Stomach smooth muscle (tissue), 2 donors: ENCODE data around the gene PDE3B.
"Not testable (repeated sequence)": the region's sequence is repeated elsewhere in the genome, so short reads cannot be mapped to it uniquely, and the experiment has no call there.

Experiments used
- H3K27ac ChIP-seq: one replicate; pipeline ENCODE4 v1.7.0; 2013; ENCODE audit warnings: mild to moderate bottlenecking, low read length, inconsistent platforms
- H3K27me3 ChIP-seq, 2 donors: one replicate each; pipeline ENCODE4 v1.7.0; 2013; ENCODE audit warnings: low read length in 2 of 2; ENCODE audit not compliant: insufficient read depth in 2 of 2, control insufficient read depth in 1 of 2
- H3K36me3 ChIP-seq, 2 donors: one replicate each; pipeline ENCODE4 v1.7.0; 2013; ENCODE audit warnings: low read length in 2 of 2; ENCODE audit not compliant: control insufficient read depth in 2 of 2, insufficient read depth in 2 of 2
- H3K4me1 ChIP-seq: one replicate; pipeline ENCODE4 v1.7.0; 2013; ENCODE audit warnings: low read length; ENCODE audit not compliant: control insufficient read depth, insufficient read depth
- H3K4me3 ChIP-seq, 2 donors: one replicate each; pipeline ENCODE4 v1.7.0; 2013; ENCODE audit warnings: low read length in 2 of 2
- H3K9ac ChIP-seq, 2 donors: one replicate each; pipeline ENCODE4 v1.7.0; 2013; ENCODE audit warnings: low read length in 2 of 2, mild to moderate bottlenecking in 1 of 2
- H3K9me3 ChIP-seq, 2 donors: one replicate each; pipeline ENCODE4 v1.7.0; 2013; ENCODE audit warnings: low read length in 2 of 2; ENCODE audit not compliant: control insufficient read depth in 2 of 2
- donor health status: healthy.
- donor health status: Pancreatic carcinoma.

PDE3B gene

DNA sequence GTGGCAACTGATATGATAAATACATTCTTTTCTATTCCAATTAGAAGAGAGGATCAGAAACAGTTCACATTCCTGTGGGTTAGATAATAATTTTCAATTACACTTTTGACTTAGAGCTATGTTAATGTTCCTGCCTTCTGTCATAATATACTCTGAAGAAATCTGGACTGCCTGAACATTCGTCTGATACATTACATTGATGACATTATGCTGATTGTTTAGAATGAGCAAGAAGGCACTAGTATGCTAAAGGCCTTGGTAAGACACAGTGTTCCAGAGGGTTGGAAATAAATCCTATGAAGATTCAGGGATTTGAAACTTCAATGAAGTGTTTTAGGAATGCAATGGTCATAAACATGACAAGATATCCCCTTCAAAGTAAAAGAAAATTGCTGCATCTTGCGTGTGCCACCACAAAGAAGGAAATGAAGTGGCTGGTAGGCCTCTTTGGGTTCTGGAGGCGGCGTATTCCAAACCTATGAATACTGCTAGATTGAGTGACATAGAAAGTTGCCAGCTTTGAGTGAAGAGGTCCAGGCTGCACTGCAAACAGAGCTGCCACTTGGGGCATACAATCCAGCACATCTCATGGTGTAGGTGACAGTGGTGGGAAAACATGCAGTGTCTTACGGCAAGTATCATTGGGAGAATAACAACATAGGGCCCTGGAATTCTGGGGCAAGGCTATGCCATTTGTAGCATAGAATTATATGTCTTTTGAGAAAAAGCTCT, 21.2 kb upstream of the PDE3B start:
- no peak overlapping the region for H3K4me3 ChIP-seq
- H3K27ac ChIP-seq = no peak overlapping the region
- H3K9ac ChIP-seq = no peak overlapping the region
- no peaks in the 10 kb centered on the region for H3K27me3 ChIP-seq
- no peaks in the 10 kb centered on the region for H3K9me3 ChIP-seq
- H3K4me1 ChIP-seq = no peaks in the 10 kb centered on the region
- no peaks in the 10 kb centered on the region for H3K36me3 ChIP-seq

- H3K36me3 ChIP-seq = no peaks in the 10 kb centered on the region
- no peaks in the 10 kb centered on the region for H3K27me3 ChIP-seq
- H3K9ac ChIP-seq = no peak overlapping the region
- H3K27ac ChIP-seq = no peak overlapping the region
- H3K4me3 ChIP-seq = no peak overlapping the region
- H3K4me1 ChIP-seq = no peaks in the 10 kb centered on the region
- no peaks in the 10 kb centered on the region for H3K9me3 ChIP-seq
Measured at GRCh38 chr11:14623036-14623435, 20.6 kb upstream of the PDE3B start.

DNA sequence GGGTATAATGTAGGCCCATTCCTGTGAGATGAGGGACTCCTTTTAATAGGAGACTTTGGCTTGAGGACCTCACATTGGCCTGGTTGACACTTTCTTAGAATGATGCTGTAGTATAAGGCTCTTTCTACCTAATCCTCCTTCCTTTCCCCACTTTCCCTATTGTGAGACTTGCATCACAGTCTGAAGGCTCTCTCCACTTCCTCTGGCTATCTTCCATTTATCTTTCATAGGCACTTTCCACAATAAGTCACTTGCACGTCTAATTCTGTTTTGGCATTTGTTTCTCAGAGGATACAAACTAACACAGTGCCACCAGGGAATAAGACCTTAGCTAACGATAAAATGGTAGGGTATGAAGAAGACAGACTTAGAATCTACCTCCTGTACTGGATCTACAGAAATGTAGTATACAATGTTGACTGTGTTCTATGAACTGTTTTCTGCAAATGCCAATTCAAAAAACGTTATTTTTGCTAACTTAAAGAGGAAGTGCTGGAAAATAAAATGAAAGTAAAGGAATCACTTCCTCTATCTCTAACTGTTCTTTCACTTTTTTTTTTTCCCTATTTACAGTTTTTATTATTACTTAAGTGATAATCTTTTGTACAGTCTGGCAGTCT, 17.9 kb upstream of the PDE3B start:
- H3K27ac ChIP-seq = no peak overlapping the region
- H3K36me3 ChIP-seq = no peaks in the 10 kb centered on the region
- no peak overlapping the region for H3K4me3 ChIP-seq
- no peaks in the 10 kb centered on the region for H3K27me3 ChIP-seq
- H3K4me1 ChIP-seq = no peaks in the 10 kb centered on the region
- no peaks in the 10 kb centered on the region for H3K9me3 ChIP-seq
- no peak overlapping the region for H3K9ac ChIP-seq

DNA sequence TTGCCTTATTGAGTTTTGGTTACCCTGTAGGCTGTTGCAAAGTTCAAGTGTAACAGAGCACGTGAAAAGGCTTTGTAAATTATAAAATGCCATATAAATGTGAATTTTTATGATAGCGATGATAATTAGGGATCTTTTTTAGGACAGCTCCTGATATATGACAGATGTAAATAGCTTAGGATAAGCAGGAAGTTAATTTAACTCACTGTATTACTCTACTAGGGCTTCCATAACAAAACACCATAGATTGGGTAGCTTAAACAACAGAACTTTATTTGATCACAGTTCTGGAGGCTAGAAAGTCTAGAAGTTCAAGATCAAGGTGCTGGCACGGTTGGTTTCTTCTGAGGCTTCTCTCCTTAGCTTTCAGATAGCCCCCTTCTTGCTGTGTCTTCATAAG, 17.0 kb upstream of the PDE3B start:
- Histone ChIP-seq H3K4me3 (no peak overlapping the region), H3K9me3 (no peaks in the 10 kb centered on the region), H3K9ac (no peak overlapping the region), H3K27ac (no peak overlapping the region), H3K4me1 (no peaks in the 10 kb centered on the region), H3K36me3 (no peaks in the 10 kb centered on the region), H3K27me3 (no peaks in the 10 kb centered on the region)

DNA sequence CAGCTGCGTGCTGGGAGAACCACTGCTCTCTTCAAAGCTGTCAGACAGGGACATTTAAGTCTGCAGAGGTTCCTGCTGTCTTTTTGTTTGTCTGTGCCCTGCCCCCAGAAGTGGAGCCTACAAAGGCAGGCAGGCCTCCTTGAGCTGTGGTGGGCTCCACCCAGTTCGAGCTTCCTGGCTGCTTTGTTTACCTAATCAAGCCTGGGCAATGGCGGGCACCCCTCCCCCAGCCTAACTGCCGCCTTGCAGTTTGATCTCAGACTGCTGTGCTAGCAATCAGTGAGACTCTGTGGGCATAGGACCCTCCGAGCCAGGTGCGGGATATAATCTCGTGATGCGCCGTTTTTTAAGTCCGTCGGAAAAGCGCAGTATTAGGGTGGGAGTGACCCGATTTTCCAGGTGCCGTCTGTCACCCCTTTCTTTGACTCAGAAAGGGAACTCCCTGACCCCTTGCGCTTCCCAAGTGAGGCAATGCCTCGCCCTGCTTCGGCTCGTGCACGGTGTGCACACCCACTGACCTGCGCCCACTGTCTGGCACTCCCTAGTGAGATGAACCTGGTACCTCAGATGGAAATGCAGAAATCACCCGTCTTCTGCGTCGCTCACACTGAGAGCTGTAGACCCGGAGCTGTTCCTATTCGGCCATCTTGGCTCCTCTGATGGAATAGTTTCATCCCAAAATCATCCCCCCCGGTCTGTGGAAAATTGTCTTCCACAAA, 9.9 kb upstream of the PDE3B start:
- not testable (repeated sequence) for H3K36me3 ChIP-seq, H3K9ac ChIP-seq

DNA sequence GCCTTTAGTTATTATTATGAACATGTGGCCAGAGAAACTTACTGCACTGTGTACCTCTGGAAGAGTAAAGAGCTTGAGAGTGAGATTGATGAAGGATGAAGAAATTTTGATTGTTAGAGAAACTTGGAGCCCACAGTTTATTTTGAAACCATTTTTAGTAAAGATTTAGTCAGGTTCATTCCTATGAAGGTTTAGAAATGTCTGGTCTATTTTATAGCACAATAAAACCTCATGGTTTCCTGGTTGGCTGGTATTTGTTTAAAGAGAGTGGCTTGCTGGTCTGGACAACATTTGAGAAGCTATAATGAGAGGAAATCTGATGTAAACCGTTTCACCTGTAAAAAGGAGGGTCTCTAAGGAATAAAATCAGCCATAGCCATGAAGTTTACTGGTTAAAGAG, 8.8 kb upstream of the PDE3B start:
- H3K4me1 ChIP-seq = no peaks in the 10 kb centered on the region
- no peaks in the 10 kb centered on the region for H3K9me3 ChIP-seq
- H3K27me3 ChIP-seq = no peaks in the 10 kb centered on the region
- H3K4me3 ChIP-seq = no peak overlapping the region
- H3K27ac ChIP-seq = no peak overlapping the region
- no peak overlapping the region for H3K9ac ChIP-seq
- no peaks in the 10 kb centered on the region for H3K36me3 ChIP-seq

More for the DNA sequence above, 9.9 kb upstream of the PDE3B start:
- not testable (repeated sequence) for H3K27ac ChIP-seq, H3K4me1 ChIP-seq, H3K4me3 ChIP-seq, H3K9me3 ChIP-seq, H3K27me3 ChIP-seq

DNA sequence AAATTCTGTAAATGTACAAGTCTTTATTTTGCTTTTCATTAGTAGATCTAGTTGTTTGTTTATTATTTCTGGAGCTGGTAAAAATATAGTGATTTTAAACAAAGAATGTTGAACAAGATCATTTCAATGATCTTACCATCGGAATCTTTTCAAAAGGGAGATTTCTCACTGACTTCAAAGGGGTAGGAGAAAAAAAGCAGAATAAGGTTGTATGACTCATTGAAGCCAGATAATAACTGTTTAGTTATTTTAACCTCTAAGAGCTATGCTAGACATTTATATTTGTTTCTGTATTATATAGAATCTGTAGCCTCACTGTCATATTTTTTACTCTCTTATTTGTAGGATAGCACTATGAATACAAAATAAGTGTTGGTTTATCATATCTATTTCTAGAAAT, 8.1 kb upstream of the PDE3B start:
- H3K4me1 ChIP-seq = no peaks in the 10 kb centered on the region
- no peaks in the 10 kb centered on the region for H3K27me3 ChIP-seq
- H3K27ac ChIP-seq = no peak overlapping the region
- H3K9me3 ChIP-seq = no peaks in the 10 kb centered on the region
- H3K9ac ChIP-seq = no peak overlapping the region
- no peaks in the 10 kb centered on the region for H3K36me3 ChIP-seq
- H3K4me3 ChIP-seq = no peak overlapping the region

DNA sequence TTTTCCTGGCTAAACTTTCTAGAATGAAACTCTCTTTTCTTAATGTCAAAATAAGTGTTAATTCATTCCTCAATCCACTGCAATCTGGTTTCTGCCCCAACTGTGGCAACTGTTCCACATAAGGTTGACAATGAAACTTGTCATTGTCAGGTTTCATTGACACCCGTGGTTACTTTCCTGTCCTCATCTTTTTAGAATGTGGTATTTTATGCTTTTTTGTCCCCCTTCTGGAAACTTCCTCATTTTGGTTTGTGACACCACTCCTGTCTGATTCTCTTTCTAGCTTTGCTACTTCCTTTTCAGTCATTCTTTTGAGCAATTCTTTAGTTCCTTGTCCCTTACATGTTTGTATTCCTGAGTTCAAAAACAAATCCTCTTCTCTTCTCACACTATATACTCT, 7.5 kb upstream of the PDE3B start:
- Histone ChIP-seq H3K27ac (no peak overlapping the region), H3K9ac (no peak overlapping the region), H3K36me3 (no peaks in the 10 kb centered on the region), H3K4me3 (no peak overlapping the region), H3K4me1 (no peaks in the 10 kb centered on the region), H3K9me3 (no peaks in the 10 kb centered on the region), H3K27me3 (no peaks in the 10 kb centered on the region)

DNA sequence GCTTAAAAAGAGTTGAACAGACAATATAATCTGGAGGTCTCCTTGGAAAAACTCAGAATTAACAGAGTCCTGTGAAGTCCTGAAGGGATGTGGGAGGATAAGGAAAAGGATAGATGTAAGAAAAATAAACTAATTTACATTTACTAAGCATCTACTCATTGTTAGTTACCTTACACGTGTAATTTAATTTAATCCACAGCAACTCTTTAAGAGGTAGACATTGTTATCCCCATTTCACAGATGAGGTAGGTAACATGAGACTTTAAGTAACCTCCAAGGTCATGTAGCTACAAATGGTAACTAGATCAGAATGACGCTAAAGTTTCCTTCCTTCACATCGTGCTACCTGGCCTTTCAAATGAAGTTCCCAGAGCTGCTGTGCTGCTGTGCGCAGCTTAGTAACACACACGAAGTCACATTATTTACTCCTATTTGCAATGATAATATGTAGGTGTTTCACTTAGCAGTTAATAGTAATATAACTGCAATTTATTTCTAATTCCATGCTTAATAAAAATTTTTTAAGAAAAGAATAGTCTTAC, 5.7 kb upstream of the PDE3B start:
- H3K4me1 ChIP-seq = no peaks in the 10 kb centered on the region

DNA sequence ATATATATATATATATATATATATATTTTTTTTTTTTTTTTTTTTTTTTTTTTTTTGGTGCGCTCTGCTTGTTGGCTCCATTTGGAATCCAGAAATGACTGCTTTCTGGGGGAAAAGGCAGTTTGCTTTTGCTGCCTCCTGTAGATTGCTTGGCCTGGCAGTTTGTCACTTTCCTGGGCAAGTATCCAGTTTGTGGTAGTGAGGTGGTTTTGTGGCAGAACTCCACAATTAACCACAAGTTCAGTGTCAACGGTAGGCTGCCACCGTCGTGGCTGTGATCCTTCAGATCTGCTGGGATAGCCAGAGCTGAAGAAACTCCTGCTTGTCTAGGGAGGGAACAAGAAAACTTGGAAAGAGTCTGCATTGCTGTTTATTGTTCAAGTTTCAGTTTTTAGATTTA, 5.0 kb upstream of the PDE3B start:
- H3K27ac ChIP-seq = no peak overlapping the region
- no peaks in the 10 kb centered on the region for H3K9me3 ChIP-seq
- no peaks in the 10 kb centered on the region for H3K4me1 ChIP-seq
- no peak overlapping the region for H3K4me3 ChIP-seq
- no peak overlapping the region for H3K9ac ChIP-seq
- no peaks in the 10 kb centered on the region for H3K36me3 ChIP-seq
- H3K27me3 ChIP-seq = no peaks in the 10 kb centered on the region

More for the DNA sequence above, 5.7 kb upstream of the PDE3B start:
- Histone ChIP-seq H3K9me3 (no peaks in the 10 kb centered on the region), H3K36me3 (no peaks in the 10 kb centered on the region), H3K9ac (no peak overlapping the region), H3K4me3 (no peak overlapping the region), H3K27me3 (no peaks in the 10 kb centered on the region), H3K27ac (no peak overlapping the region)
